WTC11 (cell line): ENCODE data around the gene PDIK1L. TPM values are rescaled to one million over a fixed set of nuclear protein-coding genes. Genes with fewer than 3 reads are reported as not detected.

ENCODE experiments used
- ATAC-seq: fragments of 200-7000 bp; cut with Tn5 transposase; 2 replicates; pipeline ENCODE4 v1.10.0; 2021; ENCODE audit warnings: mild to moderate bottlenecking, moderate library complexity
- CTCF ChIA-PET: fragments of 300-600 bp; sonication (Branson Sonifier 250); formaldehyde crosslinking; loops from one replicate; lab custom pipeline; 2021; ENCODE audit warnings: antibody characterized with exemption; lab: Charles Lee
- POLR2A ChIA-PET: fragments of 350-600 bp; sonication (Branson Sonifier 250); formaldehyde crosslinking; loops from one replicate; lab custom pipeline; 2021; ENCODE audit warnings: antibody characterized with exemption; lab: Charles Lee
- DNase-seq: peaks from one replicate; pipeline ENCODE4 v3.0.0; 2021; ENCODE audit warnings: low spot score
- H3K27ac Mint-ChIP-seq: 2 replicates; pipeline ENCODE4 v1.8.0; 2021; ENCODE audit warnings: mixed read lengths
- H3K27me3 Mint-ChIP-seq: 2 replicates; pipeline ENCODE4 v1.8.0; 2021; ENCODE audit warnings: low read depth, mild to moderate bottlenecking, moderate library complexity, mixed read lengths
- H3K36me3 Mint-ChIP-seq: 2 replicates; pipeline ENCODE4 v1.8.0; 2021; ENCODE audit warnings: mixed read lengths
- H3K4me1 Mint-ChIP-seq: 2 replicates; pipeline ENCODE4 v1.8.0; 2022; ENCODE audit warnings: mixed read lengths
- H3K4me3 Mint-ChIP-seq: 2 replicates; pipeline ENCODE4 v1.8.0; 2021; ENCODE audit warnings: mild to moderate bottlenecking, moderate library complexity, mixed read lengths
- H3K9me3 Mint-ChIP-seq: 2 replicates; pipeline ENCODE4 v1.8.0; 2021; ENCODE audit warnings: mixed read lengths
- E2F1 ChIP-seq: sonication (generic); formaldehyde crosslinking; IDR thresholded peaks from 2 replicates; pipeline ENCODE4 v1.8.0; 2022; ENCODE audit warnings: mild to moderate bottlenecking, missing genetic modification reagents
- OVOL2 ChIP-seq: fragments of 250-450 bp; sonication (Bioruptor Pico); IDR thresholded peaks from 2 replicates; pipeline ENCODE4 v1.9.0; 2021; ENCODE audit warnings: mild to moderate bottlenecking, borderline replicate concordance
- RORB ChIP-seq: fragments of 250-450 bp; sonication (Bioruptor Pico); IDR thresholded peaks from 2 replicates; pipeline ENCODE4 v1.9.0; 2021; ENCODE audit warnings: mild to moderate bottlenecking
- SMAD4 ChIP-seq: sonication (generic); formaldehyde crosslinking; IDR thresholded peaks from 2 replicates; pipeline ENCODE4 v1.8.0; 2022; ENCODE audit warnings: mild to moderate bottlenecking, missing genetic modification reagents
- TEAD4 ChIP-seq: sonication (generic); formaldehyde crosslinking; IDR thresholded peaks from 2 replicates; pipeline ENCODE4 v1.8.0; 2022; ENCODE audit warnings: mild to moderate bottlenecking, missing genetic modification reagents
- ZNF263 ChIP-seq: sonication (generic); formaldehyde crosslinking; IDR thresholded peaks from 2 replicates; pipeline ENCODE4 v1.8.1; 2022; ENCODE audit warnings: low read depth, mild to moderate bottlenecking, moderate library complexity, missing genetic modification reagents
- ZNF425 ChIP-seq: fragments of 250-450 bp; sonication (Bioruptor Pico); conservative IDR thresholded peaks from 2 replicates; pipeline ENCODE4 v1.9.0; 2021; ENCODE audit warnings: mild to moderate bottlenecking
- total RNA-seq: library from RNA; stranded (reverse); gene quantifications from 3 replicates; pipeline ENCODE4 v1.2.3, GENCODE V29; 2021
- TF ChIP-seq, protein P1 (sequence below): sonication (generic); formaldehyde crosslinking; IDR thresholded peaks from 2 replicates; pipeline ENCODE4 v1.8.1; 2023; ENCODE audit warnings: mild to moderate bottlenecking, missing genetic modification reagents, moderate library complexity
- TF ChIP-seq, protein P2 (sequence below): sonication (generic); formaldehyde crosslinking; IDR thresholded peaks from 2 replicates; pipeline ENCODE4 v1.8.0; 2022; ENCODE audit warnings: missing genetic modification reagents
- TF ChIP-seq, protein P3 (sequence below): sonication (generic); formaldehyde crosslinking; IDR thresholded peaks from 2 replicates; pipeline ENCODE4 v1.8.1; 2023; ENCODE audit warnings: mild to moderate bottlenecking, missing genetic modification reagents, borderline replicate concordance

PDIK1L gene
- total RNA-seq, 1 experiment from 2014 or later = 5.5 TPM

GRCh38 chr1:26114165-26114927, 2.7 kb downstream of the PDIK1L start:
- CTCF ChIA-PET = interaction anchor here (0.5 to 5.1 kb wide), 4 partner anchors 8 to 161 kb away, joined by 3 to 41 read pairs (median 4); no protein-coding TSS in a partner anchor
- no peaks in the 10 kb centered on the region for H3K9me3 Mint-ChIP-seq
- TF ChIP-seq, protein P1, sequence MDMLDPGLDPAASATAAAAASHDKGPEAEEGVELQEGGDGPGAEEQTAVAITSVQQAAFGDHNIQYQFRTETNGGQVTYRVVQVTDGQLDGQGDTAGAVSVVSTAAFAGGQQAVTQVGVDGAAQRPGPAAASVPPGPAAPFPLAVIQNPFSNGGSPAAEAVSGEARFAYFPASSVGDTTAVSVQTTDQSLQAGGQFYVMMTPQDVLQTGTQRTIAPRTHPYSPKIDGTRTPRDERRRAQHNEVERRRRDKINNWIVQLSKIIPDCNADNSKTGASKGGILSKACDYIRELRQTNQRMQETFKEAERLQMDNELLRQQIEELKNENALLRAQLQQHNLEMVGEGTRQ (CRISPR knock-in tag) = no peak
- no peak for TF ChIP-seq E2F1
- TF ChIP-seq SMAD4 (CRISPR knock-in tag) = no peak
- TF ChIP-seq ZNF263 (CRISPR knock-in tag) = no peak
- TF ChIP-seq TEAD4 (CRISPR knock-in tag) = no peak
- no peak for TF ChIP-seq OVOL2 (CRISPR knock-in tag)
- TF ChIP-seq, protein P2, sequence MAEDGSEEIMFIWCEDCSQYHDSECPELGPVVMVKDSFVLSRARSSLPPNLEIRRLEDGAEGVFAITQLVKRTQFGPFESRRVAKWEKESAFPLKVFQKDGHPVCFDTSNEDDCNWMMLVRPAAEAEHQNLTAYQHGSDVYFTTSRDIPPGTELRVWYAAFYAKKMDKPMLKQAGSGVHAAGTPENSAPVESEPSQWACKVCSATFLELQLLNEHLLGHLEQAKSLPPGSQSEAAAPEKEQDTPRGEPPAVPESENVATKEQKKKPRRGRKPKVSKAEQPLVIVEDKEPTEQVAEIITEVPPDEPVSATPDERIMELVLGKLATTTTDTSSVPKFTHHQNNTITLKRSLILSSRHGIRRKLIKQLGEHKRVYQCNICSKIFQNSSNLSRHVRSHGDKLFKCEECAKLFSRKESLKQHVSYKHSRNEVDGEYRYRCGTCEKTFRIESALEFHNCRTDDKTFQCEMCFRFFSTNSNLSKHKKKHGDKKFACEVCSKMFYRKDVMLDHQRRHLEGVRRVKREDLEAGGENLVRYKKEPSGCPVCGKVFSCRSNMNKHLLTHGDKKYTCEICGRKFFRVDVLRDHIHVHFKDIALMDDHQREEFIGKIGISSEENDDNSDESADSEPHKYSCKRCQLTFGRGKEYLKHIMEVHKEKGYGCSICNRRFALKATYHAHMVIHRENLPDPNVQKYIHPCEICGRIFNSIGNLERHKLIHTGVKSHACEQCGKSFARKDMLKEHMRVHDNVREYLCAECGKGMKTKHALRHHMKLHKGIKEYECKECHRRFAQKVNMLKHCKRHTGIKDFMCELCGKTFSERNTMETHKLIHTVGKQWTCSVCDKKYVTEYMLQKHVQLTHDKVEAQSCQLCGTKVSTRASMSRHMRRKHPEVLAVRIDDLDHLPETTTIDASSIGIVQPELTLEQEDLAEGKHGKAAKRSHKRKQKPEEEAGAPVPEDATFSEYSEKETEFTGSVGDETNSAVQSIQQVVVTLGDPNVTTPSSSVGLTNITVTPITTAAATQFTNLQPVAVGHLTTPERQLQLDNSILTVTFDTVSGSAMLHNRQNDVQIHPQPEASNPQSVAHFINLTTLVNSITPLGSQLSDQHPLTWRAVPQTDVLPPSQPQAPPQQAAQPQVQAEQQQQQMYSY (CRISPR knock-in tag) = no peak
- TF ChIP-seq RORB (CRISPR knock-in tag) = no peak
- no peak for TF ChIP-seq ZNF425 (CRISPR knock-in tag)
- TF ChIP-seq, all 79 proteins: peak for 0
- Mint-ChIP-seq H3K4me1 (peaks cover 25% of the 10 kb centered on the region), H3K4me3 (no peak overlapping the region), H3K27me3 (peaks cover 14% of the 10 kb centered on the region), H3K27ac (no peak overlapping the region), H3K36me3 (peaks cover 13% of the 10 kb centered on the region; the same call in 1 of the 2 replicates)
- ATAC-seq (no peak), DNase-seq (no peak)
- POLR2A ChIA-PET = interaction anchor here (1.0 kb wide), 1 partner anchor 42 kb away, joined by 3 read pairs; no protein-coding TSS in a partner anchor

DNA sequence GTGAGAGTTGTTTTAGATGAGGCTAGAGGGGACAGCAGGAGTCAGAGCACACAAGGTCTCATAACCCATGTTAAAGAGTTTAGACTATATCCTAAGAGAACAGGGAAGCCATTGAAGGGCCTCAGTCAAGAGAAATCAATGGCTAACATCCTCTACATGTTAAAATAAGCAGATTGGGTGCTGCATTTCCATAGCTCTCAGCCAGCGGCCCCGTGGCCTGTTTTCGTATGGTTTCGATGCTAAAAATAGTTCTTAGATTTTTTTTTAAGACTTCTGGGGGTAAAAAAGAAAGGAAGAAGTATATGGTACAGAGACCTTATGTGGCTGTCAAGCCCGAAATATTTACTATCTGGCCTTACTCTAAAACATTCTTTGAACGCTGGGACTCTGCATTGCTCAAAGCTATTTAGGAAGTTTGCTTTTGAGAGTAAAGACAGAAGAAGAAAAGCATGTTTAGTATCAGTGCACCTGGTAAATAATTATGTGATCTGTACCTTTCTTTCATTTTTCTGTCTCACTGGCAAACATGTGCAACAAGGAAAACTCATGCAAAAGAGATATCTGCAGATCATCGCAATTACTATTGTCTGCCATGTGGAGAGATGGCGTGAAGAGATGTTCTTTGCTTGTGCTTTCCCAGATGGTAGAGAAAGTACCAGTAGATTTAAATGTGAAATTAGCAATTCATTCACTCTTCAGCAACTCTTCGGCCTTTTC, 8.4 kb downstream of the PDIK1L start:
- H3K36me3 Mint-ChIP-seq = peaks cover 11% of the 10 kb centered on the region; the same call in 1 of the 2 replicates
- no peak overlapping the region for H3K27ac Mint-ChIP-seq
- no peaks in the 10 kb centered on the region for H3K4me1 Mint-ChIP-seq
- no peaks in the 10 kb centered on the region for H3K27me3 Mint-ChIP-seq
- CTCF ChIA-PET = interaction anchor here (1.0 to 2.9 kb wide), 4 partner anchors 10 to 114 kb away, joined by 3 to 8 read pairs (median 4); partner anchors contain the start of genes CEP85 and ZNF593
- no peak for DNase-seq
- POLR2A ChIA-PET = no interaction called here
- no peak for ATAC-seq
- H3K9me3 Mint-ChIP-seq = no peaks in the 10 kb centered on the region
- TF ChIP-seq, protein P3, sequence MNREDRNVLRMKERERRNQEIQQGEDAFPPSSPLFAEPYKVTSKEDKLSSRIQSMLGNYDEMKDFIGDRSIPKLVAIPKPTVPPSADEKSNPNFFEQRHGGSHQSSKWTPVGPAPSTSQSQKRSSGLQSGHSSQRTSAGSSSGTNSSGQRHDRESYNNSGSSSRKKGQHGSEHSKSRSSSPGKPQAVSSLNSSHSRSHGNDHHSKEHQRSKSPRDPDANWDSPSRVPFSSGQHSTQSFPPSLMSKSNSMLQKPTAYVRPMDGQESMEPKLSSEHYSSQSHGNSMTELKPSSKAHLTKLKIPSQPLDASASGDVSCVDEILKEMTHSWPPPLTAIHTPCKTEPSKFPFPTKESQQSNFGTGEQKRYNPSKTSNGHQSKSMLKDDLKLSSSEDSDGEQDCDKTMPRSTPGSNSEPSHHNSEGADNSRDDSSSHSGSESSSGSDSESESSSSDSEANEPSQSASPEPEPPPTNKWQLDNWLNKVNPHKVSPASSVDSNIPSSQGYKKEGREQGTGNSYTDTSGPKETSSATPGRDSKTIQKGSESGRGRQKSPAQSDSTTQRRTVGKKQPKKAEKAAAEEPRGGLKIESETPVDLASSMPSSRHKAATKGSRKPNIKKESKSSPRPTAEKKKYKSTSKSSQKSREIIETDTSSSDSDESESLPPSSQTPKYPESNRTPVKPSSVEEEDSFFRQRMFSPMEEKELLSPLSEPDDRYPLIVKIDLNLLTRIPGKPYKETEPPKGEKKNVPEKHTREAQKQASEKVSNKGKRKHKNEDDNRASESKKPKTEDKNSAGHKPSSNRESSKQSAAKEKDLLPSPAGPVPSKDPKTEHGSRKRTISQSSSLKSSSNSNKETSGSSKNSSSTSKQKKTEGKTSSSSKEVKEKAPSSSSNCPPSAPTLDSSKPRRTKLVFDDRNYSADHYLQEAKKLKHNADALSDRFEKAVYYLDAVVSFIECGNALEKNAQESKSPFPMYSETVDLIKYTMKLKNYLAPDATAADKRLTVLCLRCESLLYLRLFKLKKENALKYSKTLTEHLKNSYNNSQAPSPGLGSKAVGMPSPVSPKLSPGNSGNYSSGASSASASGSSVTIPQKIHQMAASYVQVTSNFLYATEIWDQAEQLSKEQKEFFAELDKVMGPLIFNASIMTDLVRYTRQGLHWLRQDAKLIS = no peak
- H3K4me3 Mint-ChIP-seq = no peak overlapping the region
